HPDE6-E6E7 (cell line): ENCODE data around the gene SMS.

Experiments used
- DNase-seq: peaks from one replicate; pipeline ENCODE4 v3.0.0; 2011; ENCODE audit warnings: missing footprints; ENCODE audit errors: extremely low spot score

Gene SMS

GRCh38 chrX:22037911-22038537, 97.5 kb downstream of the SMS start:
- DNase-seq = no peak

GRCh38 chrX:22039541-22039940, 99.0 kb downstream of the SMS start:
- DNase-seq = no peak

DNA sequence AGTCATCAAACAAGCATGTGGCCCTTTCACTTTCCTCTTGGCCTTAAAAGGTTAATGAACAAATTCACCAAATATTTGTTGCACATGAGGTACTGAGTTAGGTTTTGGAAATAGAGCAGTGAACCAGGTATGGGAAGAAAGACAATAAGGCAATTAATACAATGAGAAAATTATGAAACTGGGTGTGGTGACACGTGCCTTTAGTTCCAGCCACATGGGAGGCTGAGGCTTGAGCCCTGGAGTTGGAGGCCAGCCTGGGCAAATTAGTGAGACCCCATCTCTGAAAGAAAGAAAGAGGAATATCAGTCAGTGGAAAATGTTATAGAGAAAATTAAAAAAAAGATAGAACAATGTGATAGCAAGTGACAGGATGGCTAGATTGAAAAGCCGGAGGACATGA, 99.7 kb downstream of the SMS start:
- no peak for DNase-seq

DNA sequence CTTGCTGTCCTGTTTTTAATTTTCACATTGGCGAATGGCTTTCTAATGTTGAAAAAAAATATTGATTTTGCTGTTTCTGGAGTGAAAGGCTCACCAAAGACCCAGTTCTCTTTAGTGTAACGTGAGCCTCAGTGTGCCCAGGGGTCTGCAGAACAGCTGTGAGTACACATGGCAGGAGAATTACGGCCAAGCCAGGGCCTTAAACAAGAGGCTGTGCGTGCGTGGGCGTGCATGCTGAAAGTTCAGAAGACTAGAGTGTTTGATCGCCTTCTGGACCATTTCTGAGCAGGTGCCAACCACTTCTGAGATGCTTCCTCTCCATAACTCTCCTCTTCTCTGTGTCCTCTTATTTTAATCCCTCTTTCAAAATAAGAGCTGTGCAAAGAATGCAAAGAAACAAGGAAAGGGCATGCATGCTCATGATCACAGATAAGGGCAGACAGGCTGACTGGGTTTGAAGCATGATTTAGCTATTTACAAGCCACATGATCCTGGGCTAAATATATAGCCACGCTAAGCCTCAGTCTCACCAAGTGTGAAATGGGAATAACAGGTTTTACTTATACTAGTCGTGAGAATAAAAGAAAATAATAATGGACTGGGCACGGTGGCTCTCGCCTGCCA, 101.5 kb downstream of the SMS start:
- no peak for DNase-seq

- no peak for DNase-seq
Measured at GRCh38 chrX:22043872-22044271, 103.4 kb downstream of the SMS start.
